Measurements from ENCODE around the gene AGRN. TPM values are rescaled to one million over a fixed set of nuclear protein-coding genes. Genes with fewer than 3 reads are reported as not detected.

The AGRN gene
- total and polyA plus RNA-seq, 2 of the 4 experiments (the other 2 are of a cell fraction), result 8.1 to 115 TPM

DNA sequence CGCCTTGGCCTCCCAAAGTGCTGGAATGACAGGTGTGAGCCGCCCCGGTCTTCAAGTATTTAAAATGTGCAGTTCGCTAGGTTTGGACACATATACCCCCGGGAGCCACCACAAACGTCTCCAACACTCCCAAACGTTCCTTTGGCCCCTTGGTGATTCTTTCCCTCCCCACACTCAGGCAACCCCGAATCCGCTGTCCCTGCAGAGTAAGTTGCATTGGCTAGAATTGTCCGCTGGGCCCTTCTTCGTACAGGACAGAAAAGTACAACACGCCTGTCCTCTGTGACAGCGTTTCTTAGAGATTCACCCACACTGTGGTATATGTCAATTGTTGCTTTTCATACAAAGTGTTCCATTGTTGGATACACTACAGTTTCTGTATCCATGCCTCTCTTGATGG is 34.8 kb upstream of the AGRN start:
- dilution Hi-C loops (cut with HindIII; ENCODE audit: low sequenced_read_pairs, unreplicated experiment), result no loop called here
- no peak overlapping the region for H2AK9ac ChIP-seq (replicated peaks; ENCODE audit: low read depth, low read length, poor library complexity)

More for the DNA sequence above, 34.8 kb upstream of the AGRN start:
- no peak overlapping the region for H3K18ac ChIP-seq (ENCODE audit: low read depth, low read length)
- no peak overlapping the region for H4K8ac ChIP-seq (ENCODE audit: low read depth in 2 of 2, low read length in 2 of 2)
- H3K79me1 ChIP-seq (ENCODE audit: low read depth in 1 of 2, low read length in 2 of 2), result no peaks in the 10 kb centered on the region
- H3K4me3 ChIP-seq (ENCODE audit: insufficient read depth, low read depth, low read length), result no peak overlapping the region
- no peak overlapping the region for H2BK15ac ChIP-seq (ENCODE audit: low read depth, low read length)
- no peak overlapping the region for H2BK120ac ChIP-seq (ENCODE audit: low read depth, low read length)
- H2AFZ ChIP-seq (replicated peaks; ENCODE audit: low read length, poor library complexity), result no peak overlapping the region
- no peak overlapping the region for H2BK20ac ChIP-seq (ENCODE audit: low read depth, low read length)
- H3K9me3 ChIP-seq (ENCODE audit: control insufficient read depth, insufficient read depth, low read length), result no peaks in the 10 kb centered on the region
- H3K4ac ChIP-seq (ENCODE audit: low read depth, low read length), result no peak overlapping the region
- DNase-seq (no peak), ATAC-seq (ENCODE audit: low read depth) (no peak)
- no peak overlapping the region for H2AK5ac ChIP-seq (ENCODE audit: low read depth, low read length)
- no peak overlapping the region for H3K14ac ChIP-seq (replicated peaks; ENCODE audit: low read depth, low read length)
- H3K4me1 ChIP-seq (ENCODE audit: control insufficient read depth, insufficient read depth, low read length), result no peaks in the 10 kb centered on the region
- H4K91ac ChIP-seq (ENCODE audit: insufficient read depth, low read depth, low read length), result no peak overlapping the region
- H2BK5ac ChIP-seq (ENCODE audit: low read depth, low read length, poor library complexity, severe bottlenecking), result no peak overlapping the region
- H3K9me1 ChIP-seq (ENCODE audit: insufficient read depth, low read length), result no peaks in the 10 kb centered on the region
- no peak overlapping the region for H3K56ac ChIP-seq (ENCODE audit: extremely low read depth, insufficient read depth, low read length)
- intact Hi-C loops (cut with micrococcal nuclease) (no loop called here), in situ Hi-C loops (cut with MboI; ENCODE audit: low sequenced_read_pairs) (no loop called here)
- H4K5ac ChIP-seq (ENCODE audit: low read depth, low read length), result no peak overlapping the region
- no peak overlapping the region for H3K23ac ChIP-seq (ENCODE audit: low read depth, low read length)
- no peaks in the 10 kb centered on the region; the same call in 1 of the 2 replicates for H4K20me1 ChIP-seq (ENCODE audit: insufficient read depth, low read length)
- TF ChIP-seq FOS (IDR thresholded peaks at IDR 0.05; ENCODE audit: low read depth, low read length) (no peak), NFE2L2 (IDR thresholded peaks at IDR 0.05; ENCODE audit: low read depth, low read length) (no peak), POLR2A (IDR thresholded peaks at IDR 0.05; ENCODE audit: low read depth, low read length) (no peak; the same call in 1 of the 2 replicates), SMC3 (IDR thresholded peaks at IDR 0.05; ENCODE audit: low read depth, low read length) (no peak), CHD1 (IDR thresholded peaks at IDR 0.05; ENCODE audit: low read depth, low read length) (no peak), RCOR1 (IDR thresholded peaks at IDR 0.05; ENCODE audit: insufficient replicate concordance, low read length) (no peak), MAFK (IDR thresholded peaks at IDR 0.05; ENCODE audit: low read depth, low read length) (no peak), MAZ (IDR thresholded peaks at IDR 0.05; ENCODE audit: borderline replicate concordance, low read depth, low read length) (no peak), USF2 (IDR thresholded peaks at IDR 0.05; ENCODE audit: low read depth, low read length) (no peak), CEBPB (IDR thresholded peaks at IDR 0.05; ENCODE audit: low read depth, low read length) (no peak), MXI1 (IDR thresholded peaks at IDR 0.05; ENCODE audit: borderline replicate concordance, low read depth, low read length) (no peak), RFX5 (IDR thresholded peaks at IDR 0.05; ENCODE audit: low read depth, low read length) (no peak), RAD21 (IDR thresholded peaks at IDR 0.05; ENCODE audit: low read length) (no peak), BHLHE40 (IDR thresholded peaks at IDR 0.05; ENCODE audit: low read depth, low read length) (no peak)
- TF ChIP-seq, protein P1, sequence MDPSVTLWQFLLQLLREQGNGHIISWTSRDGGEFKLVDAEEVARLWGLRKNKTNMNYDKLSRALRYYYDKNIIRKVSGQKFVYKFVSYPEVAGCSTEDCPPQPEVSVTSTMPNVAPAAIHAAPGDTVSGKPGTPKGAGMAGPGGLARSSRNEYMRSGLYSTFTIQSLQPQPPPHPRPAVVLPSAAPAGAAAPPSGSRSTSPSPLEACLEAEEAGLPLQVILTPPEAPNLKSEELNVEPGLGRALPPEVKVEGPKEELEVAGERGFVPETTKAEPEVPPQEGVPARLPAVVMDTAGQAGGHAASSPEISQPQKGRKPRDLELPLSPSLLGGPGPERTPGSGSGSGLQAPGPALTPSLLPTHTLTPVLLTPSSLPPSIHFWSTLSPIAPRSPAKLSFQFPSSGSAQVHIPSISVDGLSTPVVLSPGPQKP (IDR thresholded peaks at IDR 0.05; ENCODE audit: borderline replicate concordance, low read depth, low read length), result no peak
- TF ChIP-seq, protein P2, sequence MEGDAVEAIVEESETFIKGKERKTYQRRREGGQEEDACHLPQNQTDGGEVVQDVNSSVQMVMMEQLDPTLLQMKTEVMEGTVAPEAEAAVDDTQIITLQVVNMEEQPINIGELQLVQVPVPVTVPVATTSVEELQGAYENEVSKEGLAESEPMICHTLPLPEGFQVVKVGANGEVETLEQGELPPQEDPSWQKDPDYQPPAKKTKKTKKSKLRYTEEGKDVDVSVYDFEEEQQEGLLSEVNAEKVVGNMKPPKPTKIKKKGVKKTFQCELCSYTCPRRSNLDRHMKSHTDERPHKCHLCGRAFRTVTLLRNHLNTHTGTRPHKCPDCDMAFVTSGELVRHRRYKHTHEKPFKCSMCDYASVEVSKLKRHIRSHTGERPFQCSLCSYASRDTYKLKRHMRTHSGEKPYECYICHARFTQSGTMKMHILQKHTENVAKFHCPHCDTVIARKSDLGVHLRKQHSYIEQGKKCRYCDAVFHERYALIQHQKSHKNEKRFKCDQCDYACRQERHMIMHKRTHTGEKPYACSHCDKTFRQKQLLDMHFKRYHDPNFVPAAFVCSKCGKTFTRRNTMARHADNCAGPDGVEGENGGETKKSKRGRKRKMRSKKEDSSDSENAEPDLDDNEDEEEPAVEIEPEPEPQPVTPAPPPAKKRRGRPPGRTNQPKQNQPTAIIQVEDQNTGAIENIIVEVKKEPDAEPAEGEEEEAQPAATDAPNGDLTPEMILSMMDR (conservative IDR thresholded peaks at IDR 0.05; ENCODE audit: low read depth, low read length), result no peak
- 67% methylated on average over 4 of the region's 13 CpGs; no CpG with 5 or more reads in 1 of the 2 experiments for WGBS, 2 experiments (ENCODE audit: extremely low coverage in 2 of 2, insufficient read length in 1 of 2)
- no peak overlapping the region for H3K9ac ChIP-seq (ENCODE audit: low read depth, low read length)
- ChIA-PET POLR2A (ENCODE audit: unreplicated experiment) (no interaction called here), CTCF (interaction anchor here (0.8 to 1.5 kb wide), 5 partner anchors 10 to 78 kb away, joined by 3 to 9 read pairs (median 4); no protein-coding TSS in a partner anchor)
- H3K36me3 ChIP-seq (ENCODE audit: control insufficient read depth, insufficient read depth, low read length), result no peaks in the 10 kb centered on the region
- no peak overlapping the region for H3K4me2 ChIP-seq (ENCODE audit: low read depth, low read length)
- H3K27ac ChIP-seq (ENCODE audit: insufficient read depth, low read length), result no peak overlapping the region
- no TSS peak for BruUV-seq (replicated peaks)
- H3K27me3 ChIP-seq (ENCODE audit: control insufficient read depth, insufficient read depth, low read length), result peaks cover 5% of the 10 kb centered on the region; the same call in 1 of the 2 replicates

Data from IMR-90 (cell line).